Nephron (organoid): ENCODE results near the gene TAAR5.
"Not testable (repeated sequence)": the region's sequence is repeated elsewhere in the genome, so short reads cannot be mapped to it uniquely, and the experiment has no call there.

Experiments
- H3K27ac Mint-ChIP-seq, 3 experiments: 2 replicates each; pipeline ENCODE4 v1.8.0; 2020; ENCODE audit warnings: mixed read lengths in 3 of 3, mild to moderate bottlenecking in 2 of 3, moderate library complexity in 1 of 3
- H3K27me3 Mint-ChIP-seq: 2 replicates; pipeline ENCODE4 v1.8.0; 2021; ENCODE audit warnings: low read depth, mild to moderate bottlenecking, moderate library complexity, mixed read lengths
- H3K36me3 Mint-ChIP-seq: 2 replicates; pipeline ENCODE4 v1.8.0; 2020; ENCODE audit warnings: low read depth, mixed read lengths
- H3K4me1 Mint-ChIP-seq: 2 replicates; pipeline ENCODE4 v1.8.0; 2020; ENCODE audit warnings: mixed read lengths
- H3K4me3 Mint-ChIP-seq, 3 experiments: 2 replicates each; pipeline ENCODE4 v1.8.0; 2020; ENCODE audit warnings: mild to moderate bottlenecking in 3 of 3, mixed read lengths in 3 of 3, moderate library complexity in 2 of 3
- H3K9me3 Mint-ChIP-seq: 2 replicates; pipeline ENCODE4 v1.8.0; 2020; ENCODE audit warnings: mixed read lengths
- TF ChIP-seq, protein P1 (sequence below), 3 experiments: fragments of 200-600 bp; sonication (generic); IDR thresholded peaks; one replicate each; pipeline ENCODE4 v1.5.0; 2021; ENCODE audit warnings: antibody characterized with exemption in 3 of 3; ENCODE audit not compliant: unreplicated experiment in 3 of 3

Gene TAAR5, protein sequence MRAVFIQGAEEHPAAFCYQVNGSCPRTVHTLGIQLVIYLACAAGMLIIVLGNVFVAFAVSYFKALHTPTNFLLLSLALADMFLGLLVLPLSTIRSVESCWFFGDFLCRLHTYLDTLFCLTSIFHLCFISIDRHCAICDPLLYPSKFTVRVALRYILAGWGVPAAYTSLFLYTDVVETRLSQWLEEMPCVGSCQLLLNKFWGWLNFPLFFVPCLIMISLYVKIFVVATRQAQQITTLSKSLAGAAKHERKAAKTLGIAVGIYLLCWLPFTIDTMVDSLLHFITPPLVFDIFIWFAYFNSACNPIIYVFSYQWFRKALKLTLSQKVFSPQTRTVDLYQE

DNA sequence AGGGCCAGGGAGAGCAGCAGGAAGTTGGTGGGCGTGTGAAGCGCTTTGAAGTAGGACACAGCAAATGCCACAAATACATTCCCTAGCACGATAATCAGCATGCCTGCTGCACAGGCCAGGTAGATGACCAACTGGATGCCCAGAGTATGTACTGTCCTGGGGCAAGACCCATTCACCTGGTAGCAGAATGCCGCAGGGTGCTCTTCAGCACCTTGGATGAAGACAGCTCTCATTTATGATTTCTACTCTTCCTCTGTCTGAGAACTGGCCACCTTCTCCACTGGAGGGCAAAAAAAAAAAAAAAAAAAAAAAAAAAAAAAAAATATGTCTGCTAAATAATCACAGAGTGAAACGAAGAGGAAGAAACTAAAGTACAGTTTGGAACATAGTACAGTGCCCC is at the start of gene TAAR5:
TSS of gene TAAR5 (minus strand) at position 288 of the 400 bp plus-strand sequence. CDS start at position 233, 55 bp downstream.
- no peaks in the 10 kb centered on the region for H3K9me3 Mint-ChIP-seq
- H3K4me1 Mint-ChIP-seq, result no peaks in the 10 kb centered on the region
- no peak within 1 kb of the TSS for H3K27ac Mint-ChIP-seq
- TF ChIP-seq, protein P1, sequence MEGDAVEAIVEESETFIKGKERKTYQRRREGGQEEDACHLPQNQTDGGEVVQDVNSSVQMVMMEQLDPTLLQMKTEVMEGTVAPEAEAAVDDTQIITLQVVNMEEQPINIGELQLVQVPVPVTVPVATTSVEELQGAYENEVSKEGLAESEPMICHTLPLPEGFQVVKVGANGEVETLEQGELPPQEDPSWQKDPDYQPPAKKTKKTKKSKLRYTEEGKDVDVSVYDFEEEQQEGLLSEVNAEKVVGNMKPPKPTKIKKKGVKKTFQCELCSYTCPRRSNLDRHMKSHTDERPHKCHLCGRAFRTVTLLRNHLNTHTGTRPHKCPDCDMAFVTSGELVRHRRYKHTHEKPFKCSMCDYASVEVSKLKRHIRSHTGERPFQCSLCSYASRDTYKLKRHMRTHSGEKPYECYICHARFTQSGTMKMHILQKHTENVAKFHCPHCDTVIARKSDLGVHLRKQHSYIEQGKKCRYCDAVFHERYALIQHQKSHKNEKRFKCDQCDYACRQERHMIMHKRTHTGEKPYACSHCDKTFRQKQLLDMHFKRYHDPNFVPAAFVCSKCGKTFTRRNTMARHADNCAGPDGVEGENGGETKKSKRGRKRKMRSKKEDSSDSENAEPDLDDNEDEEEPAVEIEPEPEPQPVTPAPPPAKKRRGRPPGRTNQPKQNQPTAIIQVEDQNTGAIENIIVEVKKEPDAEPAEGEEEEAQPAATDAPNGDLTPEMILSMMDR (IDR thresholded peaks at IDR 0.05; ENCODE audit: unreplicated experiment in 3 of 3), result no peak
- H3K4me3 Mint-ChIP-seq, result no peak within 1 kb of the TSS
- peaks cover 3% of the 10 kb centered on the region for H3K27me3 Mint-ChIP-seq
- H3K36me3 Mint-ChIP-seq, result no peaks in the 10 kb centered on the region

DNA sequence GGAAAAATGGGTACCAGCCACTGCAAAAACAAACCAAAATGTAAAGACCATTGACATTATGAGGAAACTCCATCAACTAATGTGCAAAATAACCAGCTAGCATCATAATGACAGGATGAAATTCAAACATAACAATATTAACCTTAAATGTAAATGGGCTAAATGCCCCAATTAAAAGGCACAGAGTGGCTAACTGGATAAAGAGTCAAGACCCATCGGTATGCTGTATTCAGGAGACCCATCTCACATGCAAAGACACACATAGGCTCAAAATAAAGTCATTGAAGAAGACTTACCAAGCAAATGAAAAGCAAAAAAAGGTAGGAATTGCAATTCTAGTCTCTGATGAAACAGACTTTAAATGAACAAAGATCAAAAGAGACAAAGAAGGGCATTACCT is 47.6 kb upstream of the TAAR5 start:
- not testable (repeated sequence) for H3K27me3 Mint-ChIP-seq, H3K4me1 Mint-ChIP-seq, H3K27ac Mint-ChIP-seq, H3K36me3 Mint-ChIP-seq, H3K4me3 Mint-ChIP-seq
- peaks cover 15% of the 10 kb centered on the region for H3K9me3 Mint-ChIP-seq

DNA sequence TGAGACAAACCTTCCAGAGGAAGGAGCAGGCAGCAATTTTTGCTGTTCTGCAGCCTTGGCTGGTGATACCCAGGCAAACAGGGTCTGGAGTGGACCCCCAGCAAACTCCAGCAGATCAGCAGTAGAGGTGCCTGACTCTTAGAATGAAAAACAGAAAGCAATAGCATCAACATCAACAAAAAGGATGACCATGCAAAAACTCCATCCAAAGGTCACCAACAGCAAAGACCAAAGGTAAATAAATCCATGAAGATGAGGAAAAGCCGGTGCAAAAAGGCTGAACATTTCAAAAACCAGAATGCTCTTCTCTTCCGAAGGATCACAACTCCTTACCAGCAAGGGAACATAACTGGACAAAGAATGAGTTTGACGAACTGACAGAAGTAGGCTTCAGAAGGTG is 46.4 kb upstream of the TAAR5 start:
- H3K36me3 Mint-ChIP-seq, H3K27ac Mint-ChIP-seq, H3K4me1 Mint-ChIP-seq, H3K4me3 Mint-ChIP-seq, H3K27me3 Mint-ChIP-seq: not testable (repeated sequence)
- H3K9me3 Mint-ChIP-seq, result peaks cover 15% of the 10 kb centered on the region

DNA sequence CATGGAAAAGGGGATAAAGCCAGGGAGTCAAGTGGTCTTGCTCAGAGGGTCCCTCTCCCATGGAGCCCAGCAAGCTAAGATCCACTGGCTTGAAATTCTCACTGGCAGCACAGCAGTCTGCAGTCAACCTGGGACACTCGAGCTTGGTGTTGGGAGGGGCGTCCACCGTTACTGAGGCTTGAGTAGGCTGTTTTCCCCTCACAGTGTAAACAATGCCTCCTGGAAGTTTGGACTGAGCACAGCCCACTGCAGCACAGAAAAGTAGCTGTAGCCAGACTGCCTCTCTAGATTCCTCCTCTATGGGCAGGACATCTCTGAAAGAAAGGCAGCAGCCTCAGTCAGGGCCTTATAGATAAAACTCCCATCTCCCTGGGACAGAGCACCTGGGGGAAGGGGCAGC is 45.7 kb upstream of the TAAR5 start:
- H3K36me3 Mint-ChIP-seq, H3K27me3 Mint-ChIP-seq, H3K27ac Mint-ChIP-seq, H3K4me3 Mint-ChIP-seq, H3K4me1 Mint-ChIP-seq: not testable (repeated sequence)
- H3K9me3 Mint-ChIP-seq, result peaks cover 15% of the 10 kb centered on the region

DNA sequence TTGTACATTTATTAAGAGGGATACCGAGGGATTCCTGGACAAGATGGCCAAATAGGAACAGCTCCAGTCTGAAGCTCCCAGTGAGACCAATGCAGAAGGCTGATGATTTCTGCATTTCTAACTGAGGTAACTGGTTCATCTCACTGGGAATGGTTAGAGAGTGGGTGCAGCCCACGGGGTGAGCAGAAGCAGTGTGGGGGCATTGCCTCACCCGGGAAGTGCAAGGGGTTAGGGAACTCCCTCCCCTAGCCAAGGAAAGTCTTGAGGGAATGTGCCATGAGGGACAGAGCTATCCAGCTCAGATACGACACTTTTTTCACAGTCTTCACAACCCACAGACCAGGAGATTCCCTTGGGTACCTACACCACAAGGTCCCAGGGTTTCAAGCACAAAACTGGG is 45.3 kb upstream of the TAAR5 start:
- Mint-ChIP-seq H3K27ac (no peak overlapping the region), H3K4me1 (no peaks in the 10 kb centered on the region), H3K36me3 (no peaks in the 10 kb centered on the region), H3K9me3 (peaks cover 15% of the 10 kb centered on the region), H3K27me3 (peaks cover 5% of the 10 kb centered on the region), H3K4me3 (no peak overlapping the region)
- TF ChIP-seq, protein P1 (IDR thresholded peaks at IDR 0.05; ENCODE audit: unreplicated experiment in 3 of 3), result no peak

DNA sequence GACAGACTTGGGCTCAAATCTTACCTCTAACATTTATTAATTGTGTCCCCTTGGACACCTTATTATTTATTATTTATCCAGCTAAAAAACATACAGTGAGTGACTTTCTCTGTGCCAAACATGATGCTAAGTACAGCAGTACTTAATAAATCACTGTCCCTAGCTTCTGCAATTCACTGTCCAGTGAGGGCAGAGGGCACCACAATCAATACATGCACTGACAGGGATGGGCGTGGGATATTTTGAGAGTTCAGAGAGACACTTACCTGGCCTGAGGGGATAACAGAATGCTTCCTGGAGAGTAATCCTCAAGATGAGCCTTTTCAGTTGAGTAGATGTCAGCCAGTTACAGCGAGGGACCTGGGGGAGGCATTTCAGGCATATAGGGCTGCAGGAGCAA is 43.8 kb upstream of the TAAR5 start:
- peaks cover 5% of the 10 kb centered on the region for H3K27me3 Mint-ChIP-seq
- no peak overlapping the region for H3K27ac Mint-ChIP-seq
- H3K4me3 Mint-ChIP-seq, result no peak overlapping the region
- peaks cover 17% of the 10 kb centered on the region for H3K9me3 Mint-ChIP-seq
- H3K4me1 Mint-ChIP-seq, result no peaks in the 10 kb centered on the region
- TF ChIP-seq, protein P1 (IDR thresholded peaks at IDR 0.05; ENCODE audit: unreplicated experiment in 3 of 3), result no peak
- H3K36me3 Mint-ChIP-seq, result no peaks in the 10 kb centered on the region

DNA sequence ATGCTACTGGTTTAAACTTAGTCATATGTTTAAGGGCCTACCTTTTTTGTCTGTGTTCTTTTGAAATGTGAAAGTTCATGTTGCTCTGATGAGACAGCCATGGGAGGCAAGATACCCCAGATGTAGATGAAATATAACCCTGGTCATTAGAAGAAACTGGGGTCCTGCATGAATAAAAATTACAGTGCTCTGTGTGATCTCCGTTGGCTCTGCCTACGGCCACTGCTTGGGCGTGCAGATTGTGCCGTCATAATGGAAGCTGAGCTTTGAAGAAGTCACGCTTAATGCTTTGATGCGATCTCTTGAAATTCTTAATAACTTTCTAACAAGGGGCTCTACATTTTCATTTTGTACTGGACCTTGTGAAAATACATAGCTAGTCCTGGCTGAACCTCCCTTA is 34.6 kb upstream of the TAAR5 start, which contains the start of gene TAAR2:
TSS of gene TAAR2 (minus strand) at position 101 of the 400 bp plus-strand sequence. CDS start at position 101, 0 bp downstream.
- TF ChIP-seq, protein P1 (IDR thresholded peaks at IDR 0.05; ENCODE audit: unreplicated experiment in 3 of 3), result no peak
- Mint-ChIP-seq H3K9me3 (peaks cover 13% of the 10 kb centered on the region), H3K4me1 (peaks cover 5% of the 10 kb centered on the region), H3K36me3 (no peaks in the 10 kb centered on the region), H3K4me3 (no peak within 1 kb of the TSS), H3K27ac (peak within 1 kb of the TSS; percentile 5 to 40 (median 8)), H3K27me3 (no peaks in the 10 kb centered on the region)
